Stimulated activated naive B cell treated with anti-CD40 and anti-IgM and Interleukin-4, amounts not matched to agents 10 μg/mL and 1 μg/mL and 100 μg/mL, for 72 hours (primary cell): Measurements from ENCODE around the gene LAIR2.
"Not testable (repeated sequence)": the region's sequence is repeated elsewhere in the genome, so short reads cannot be mapped to it uniquely, and the experiment has no call there.

ENCODE experiments used
- ATAC-seq, 2 donors: fragments of 150-1000 bp; cut with Tn5 transposase; replicated peaks; 2 replicates each; pipeline ENCODE4 v1.10.0; 2021; ENCODE audit warnings: moderate library complexity in 1 of 2
- DNase-seq: peaks from one replicate; pipeline ENCODE4 v3.0.0; 2021
- H3K27ac Mint-ChIP-seq: one replicate; pipeline ENCODE4 v1.8.0; 2022; ENCODE audit warnings: mild to moderate bottlenecking, mixed read lengths
- H3K27me3 Mint-ChIP-seq, 2 donors: one replicate each; pipeline ENCODE4 v1.8.0; 2022; ENCODE audit warnings: mixed read lengths in 2 of 2
- H3K36me3 Mint-ChIP-seq, 2 donors: one replicate each; pipeline ENCODE4 v1.8.0; 2022; ENCODE audit warnings: mixed read lengths in 2 of 2, mild to moderate bottlenecking in 1 of 2
- H3K4me1 Mint-ChIP-seq, 2 donors: one replicate each; pipeline ENCODE4 v1.8.0; 2022; ENCODE audit warnings: mixed read lengths in 2 of 2, mild to moderate bottlenecking in 1 of 2
- H3K4me3 Mint-ChIP-seq, 2 donors: one replicate each; pipeline ENCODE4 v1.8.0; 2022; ENCODE audit warnings: mild to moderate bottlenecking in 2 of 2, mixed read lengths in 2 of 2, moderate library complexity in 1 of 2
- H3K9me3 Mint-ChIP-seq, 2 donors: one replicate each; pipeline ENCODE4 v1.8.0; 2022; ENCODE audit warnings: mixed read lengths in 2 of 2, mild to moderate bottlenecking in 1 of 2

LAIR2 gene

DNA sequence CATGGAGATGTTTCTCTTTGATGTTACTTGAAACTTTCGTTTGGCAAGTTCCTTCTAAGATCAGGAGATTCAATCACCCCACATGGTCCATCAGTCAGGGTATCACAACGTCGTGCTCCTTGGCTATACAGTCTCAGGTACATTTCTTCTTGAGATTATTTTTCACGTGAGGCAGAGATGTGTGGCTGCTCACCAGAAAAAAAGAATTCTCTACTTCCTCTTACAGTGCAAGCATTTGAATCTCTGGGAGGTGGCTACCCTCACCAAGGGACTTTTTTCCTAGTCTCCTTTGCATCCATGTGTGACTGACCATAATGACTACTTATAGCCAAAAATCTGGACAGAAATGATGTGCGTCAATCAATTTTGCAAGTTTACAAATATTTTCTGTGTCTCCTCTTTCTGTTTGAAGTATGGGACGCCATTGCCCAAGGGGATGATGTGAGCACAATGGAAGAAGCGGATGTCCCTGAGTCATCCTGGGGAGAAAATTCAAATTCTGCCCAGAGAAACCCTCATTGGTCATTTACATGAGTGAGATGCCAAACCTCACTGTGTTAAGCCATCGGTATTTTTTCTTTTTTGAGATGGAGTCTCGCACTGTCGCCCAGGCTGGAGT is 8.6 kb upstream of the LAIR2 start:
- H3K27me3 Mint-ChIP-seq = peaks cover 36 to 57% of the 10 kb centered on the region in 2 donors
- H3K27ac Mint-ChIP-seq = no peak overlapping the region
- peaks cover 18 to 20% of the 10 kb centered on the region in 2 donors for H3K4me1 Mint-ChIP-seq
- H3K9me3 Mint-ChIP-seq = peaks cover 0 to 1% of the 10 kb centered on the region in 2 donors
- ATAC-seq = peak; percentile 55 to 56
- no peak for DNase-seq
- no peaks in the 10 kb centered on the region for H3K36me3 Mint-ChIP-seq
- no peak overlapping the region for H3K4me3 Mint-ChIP-seq

DNA sequence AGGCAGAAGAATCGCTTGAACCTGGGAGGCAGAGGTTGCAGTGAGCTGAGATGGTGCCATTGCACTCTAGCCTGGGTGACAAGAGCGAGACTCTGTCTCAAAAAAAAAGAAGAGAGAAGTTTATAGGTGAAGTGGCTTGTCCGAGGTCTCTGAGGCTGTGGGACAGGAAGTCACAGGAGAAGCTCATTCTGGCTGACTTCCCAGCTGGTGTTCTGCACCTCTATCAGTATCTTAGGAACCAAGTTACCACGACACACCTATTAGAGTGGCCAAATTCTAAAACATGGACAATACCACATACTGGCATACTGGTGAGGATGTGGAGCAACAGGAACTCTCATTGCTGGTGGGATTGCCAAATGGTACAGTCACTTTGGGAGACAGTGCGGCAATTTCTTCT is 7.3 kb upstream of the LAIR2 start:
- not testable (repeated sequence) for DNase-seq, H3K36me3 Mint-ChIP-seq, H3K27ac Mint-ChIP-seq, ATAC-seq, H3K9me3 Mint-ChIP-seq, H3K4me3 Mint-ChIP-seq
- Mint-ChIP-seq H3K27me3 (peaks cover 33 to 53% of the 10 kb centered on the region in 2 donors), H3K4me1 (peaks cover 18 to 20% of the 10 kb centered on the region in 2 donors)

DNA sequence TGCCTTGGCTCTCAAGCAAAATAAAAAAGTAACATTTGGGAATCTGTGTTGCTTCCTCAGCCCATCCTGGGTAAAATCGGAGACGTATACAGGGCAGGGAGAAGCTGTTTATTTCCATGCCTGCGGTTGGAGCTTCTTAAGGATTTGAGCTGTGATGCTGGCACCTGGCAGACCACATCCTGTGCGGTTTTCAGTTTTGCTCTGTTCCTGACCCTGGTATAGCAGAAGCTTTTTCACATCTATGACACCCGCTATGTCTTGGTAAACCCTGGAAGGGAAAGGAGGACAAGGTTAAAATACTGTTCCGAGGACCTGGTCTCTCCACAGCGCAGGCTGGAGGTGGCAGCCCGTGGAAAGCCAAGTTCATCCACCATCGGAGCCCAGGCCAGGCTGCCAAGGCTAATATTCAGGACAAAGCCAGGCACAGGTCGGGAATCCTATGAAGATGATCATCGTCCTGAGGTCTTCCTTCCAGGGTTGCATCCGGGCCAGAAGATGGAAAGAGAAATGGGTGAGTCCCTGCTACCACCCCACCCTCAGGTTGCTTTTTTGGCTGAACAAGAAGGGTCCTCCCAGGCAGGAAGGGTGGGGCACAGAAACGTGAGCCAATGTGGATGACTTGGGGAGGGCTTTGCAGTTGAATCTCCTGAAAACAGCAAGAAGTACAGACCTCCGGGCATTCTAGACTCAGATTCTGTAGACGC is 4.7 kb upstream of the LAIR2 start:
- H3K9me3 Mint-ChIP-seq, DNase-seq, H3K27ac Mint-ChIP-seq, H3K4me3 Mint-ChIP-seq, H3K4me1 Mint-ChIP-seq, H3K36me3 Mint-ChIP-seq: not testable (repeated sequence)
- peak; percentile 63 to 75 for ATAC-seq
- peaks cover 23 to 44% of the 10 kb centered on the region in 2 donors for H3K27me3 Mint-ChIP-seq

DNA sequence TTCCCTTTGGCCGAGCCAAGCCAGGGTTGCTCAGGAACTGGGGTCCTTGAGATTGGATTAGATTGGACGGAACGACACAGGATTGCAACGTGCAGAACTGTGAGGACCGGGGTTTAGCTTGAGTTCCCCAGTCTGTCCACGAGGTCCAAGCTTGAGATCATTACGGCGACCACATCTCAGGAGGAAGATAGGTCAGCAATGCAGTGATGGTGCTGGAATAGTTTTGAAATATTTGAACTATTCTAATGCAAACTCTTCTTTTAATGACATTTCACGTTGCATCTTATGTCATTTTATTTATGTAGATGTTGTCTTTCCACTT is 4.2 kb upstream of the LAIR2 start:
- peak; percentile 23 to 62 for ATAC-seq
- H3K27ac Mint-ChIP-seq, H3K4me3 Mint-ChIP-seq, H3K36me3 Mint-ChIP-seq, H3K4me1 Mint-ChIP-seq, DNase-seq, H3K9me3 Mint-ChIP-seq: not testable (repeated sequence)
- peaks cover 19 to 39% of the 10 kb centered on the region in 2 donors for H3K27me3 Mint-ChIP-seq

DNA sequence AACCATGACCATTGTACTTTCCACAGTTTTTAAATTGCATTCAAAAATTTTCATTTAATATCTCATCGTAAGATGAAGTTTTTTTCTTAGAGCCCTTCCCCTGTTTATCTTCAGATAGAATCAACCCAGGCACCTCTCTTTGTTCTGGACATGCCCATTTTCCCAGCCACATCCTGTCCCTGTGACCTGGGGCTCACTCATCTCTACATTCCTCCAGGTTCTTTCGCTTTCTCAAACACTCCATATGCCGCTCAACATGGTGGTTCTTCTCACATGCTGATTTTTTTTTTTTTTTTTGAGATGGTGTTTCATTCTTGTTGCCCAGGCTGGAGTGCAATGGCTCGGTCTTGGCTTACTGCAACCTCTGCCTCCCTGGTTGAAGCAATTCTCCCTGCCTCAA is 2.9 kb downstream of the LAIR2 start:
- Mint-ChIP-seq H3K27me3 (peaks cover 30 to 50% of the 10 kb centered on the region in 2 donors), H3K4me1 (peaks cover 18 to 34% of the 10 kb centered on the region in 2 donors)
- not testable (repeated sequence) for DNase-seq, H3K36me3 Mint-ChIP-seq, H3K27ac Mint-ChIP-seq, H3K4me3 Mint-ChIP-seq, H3K9me3 Mint-ChIP-seq, ATAC-seq

DNA sequence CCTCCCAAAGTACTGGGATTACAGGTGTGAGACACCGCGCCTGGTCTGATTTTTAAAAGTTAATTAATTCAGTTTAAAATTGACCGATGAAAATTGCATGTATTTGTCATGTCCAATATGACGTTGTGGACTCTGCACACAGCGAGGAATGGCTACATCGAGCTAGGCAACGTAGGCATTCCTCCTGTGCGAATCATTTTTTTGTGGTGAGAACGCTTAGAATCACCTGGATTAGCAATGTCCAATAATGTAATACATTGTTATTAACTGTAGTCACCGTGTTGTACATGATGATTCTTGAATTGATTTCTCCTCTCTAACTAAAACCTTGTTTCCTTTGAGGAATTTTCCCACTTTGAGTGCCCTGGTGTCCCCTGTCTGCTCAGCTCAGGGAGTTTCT is 3.4 kb downstream of the LAIR2 start:
- peaks cover 18 to 34% of the 10 kb centered on the region in 2 donors for H3K4me1 Mint-ChIP-seq
- no peak overlapping the region for H3K4me3 Mint-ChIP-seq
- DNase-seq = no peak
- ATAC-seq = no peak
- no peak overlapping the region for H3K27ac Mint-ChIP-seq
- peaks cover 30 to 45% of the 10 kb centered on the region in 2 donors for H3K27me3 Mint-ChIP-seq
- peaks cover 2 to 8% of the 10 kb centered on the region in 2 donors for H3K9me3 Mint-ChIP-seq
- H3K36me3 Mint-ChIP-seq = peaks cover 2 to 4% of the 10 kb centered on the region in 2 donors

DNA sequence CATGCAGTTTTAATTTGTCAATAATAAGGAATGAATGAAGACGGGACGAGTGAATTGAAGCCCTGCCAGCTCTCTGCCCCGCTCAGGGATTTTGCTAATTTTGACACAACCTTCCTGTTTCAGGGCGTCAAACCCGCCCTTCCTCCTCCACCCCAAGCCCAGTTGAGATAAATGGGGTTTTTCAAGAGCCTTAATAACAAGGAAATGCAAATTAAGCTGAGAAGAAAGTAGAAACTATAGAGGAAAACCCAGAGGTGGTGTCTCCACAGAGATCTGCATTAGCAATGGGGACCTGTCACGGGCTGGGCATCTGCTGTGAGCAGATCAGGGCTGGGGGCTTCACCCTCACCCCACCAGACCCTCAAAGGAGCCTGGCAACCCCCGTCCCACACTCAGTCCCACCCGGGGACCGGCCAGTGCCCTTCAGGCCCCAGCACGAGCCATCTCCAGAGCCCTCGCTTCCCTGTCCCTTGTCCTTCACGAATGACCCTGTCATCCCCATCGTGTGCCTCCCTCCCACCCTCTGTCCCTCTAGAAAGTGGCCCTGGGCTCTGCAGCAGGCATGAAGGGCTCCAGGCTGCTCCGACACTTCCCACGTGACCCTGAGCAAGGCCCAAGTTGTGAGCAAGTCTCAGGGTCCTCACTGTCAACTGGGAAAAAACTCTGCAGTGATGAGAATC is 4.5 kb downstream of the LAIR2 start:
- H3K27ac Mint-ChIP-seq, DNase-seq, H3K36me3 Mint-ChIP-seq, H3K9me3 Mint-ChIP-seq, H3K4me3 Mint-ChIP-seq: not testable (repeated sequence)
- ATAC-seq = peak; percentile 73 to 81
- Mint-ChIP-seq H3K4me1 (peaks cover 18 to 34% of the 10 kb centered on the region in 2 donors), H3K27me3 (peaks cover 27 to 46% of the 10 kb centered on the region in 2 donors)

DNA sequence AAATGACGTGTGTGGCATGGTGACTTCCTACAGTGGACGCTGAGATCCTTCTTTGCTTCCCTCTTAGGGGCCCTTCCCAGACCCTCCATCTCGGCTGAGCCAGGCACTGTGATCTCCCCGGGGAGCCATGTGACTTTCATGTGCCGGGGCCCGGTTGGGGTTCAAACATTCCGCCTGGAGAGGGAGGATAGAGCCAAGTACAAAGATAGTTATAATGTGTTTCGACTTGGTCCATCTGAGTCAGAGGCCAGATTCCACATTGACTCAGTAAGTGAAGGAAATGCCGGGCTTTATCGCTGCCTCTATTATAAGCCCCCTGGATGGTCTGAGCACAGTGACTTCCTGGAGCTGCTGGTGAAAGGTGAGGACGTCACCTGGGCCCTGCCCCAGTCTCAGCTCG is 5.2 kb downstream of the LAIR2 start:
- H3K36me3 Mint-ChIP-seq = peaks cover 2 to 4% of the 10 kb centered on the region in 2 donors
- no peak for ATAC-seq
- no peak overlapping the region for H3K4me3 Mint-ChIP-seq

DNA sequence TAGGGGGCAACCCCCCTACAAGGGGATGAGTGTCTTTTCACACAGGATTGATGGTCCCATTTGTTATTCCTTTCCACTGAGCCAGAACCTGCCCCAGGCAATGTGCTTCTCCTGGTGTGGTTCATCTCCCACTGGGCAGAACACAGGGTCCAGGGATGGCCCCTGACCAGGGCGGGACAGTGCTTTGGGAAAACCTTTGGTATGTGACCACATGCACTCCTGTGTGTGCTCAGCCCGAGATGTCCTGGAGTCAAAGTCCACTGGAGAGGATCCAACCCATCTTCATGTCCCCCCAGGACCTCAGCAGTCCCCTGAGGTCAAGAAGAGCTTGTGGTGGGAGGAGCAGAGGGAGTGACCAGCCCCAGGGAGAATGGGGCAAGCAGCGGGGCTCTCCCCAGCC is 5.9 kb downstream of the LAIR2 start:
- not testable (repeated sequence) for H3K4me3 Mint-ChIP-seq, H3K9me3 Mint-ChIP-seq, ATAC-seq, H3K36me3 Mint-ChIP-seq, DNase-seq, H3K27ac Mint-ChIP-seq
- Mint-ChIP-seq H3K27me3 (peaks cover 31 to 59% of the 10 kb centered on the region in 2 donors), H3K4me1 (peaks cover 18 to 34% of the 10 kb centered on the region in 2 donors)

More for the DNA sequence above, 5.2 kb downstream of the LAIR2 start:
- Mint-ChIP-seq H3K4me1 (peaks cover 18 to 34% of the 10 kb centered on the region in 2 donors), H3K27me3 (peaks cover 28 to 53% of the 10 kb centered on the region in 2 donors), H3K27ac (no peak overlapping the region), H3K9me3 (peaks cover 2 to 8% of the 10 kb centered on the region in 2 donors)
- DNase-seq = no peak

DNA sequence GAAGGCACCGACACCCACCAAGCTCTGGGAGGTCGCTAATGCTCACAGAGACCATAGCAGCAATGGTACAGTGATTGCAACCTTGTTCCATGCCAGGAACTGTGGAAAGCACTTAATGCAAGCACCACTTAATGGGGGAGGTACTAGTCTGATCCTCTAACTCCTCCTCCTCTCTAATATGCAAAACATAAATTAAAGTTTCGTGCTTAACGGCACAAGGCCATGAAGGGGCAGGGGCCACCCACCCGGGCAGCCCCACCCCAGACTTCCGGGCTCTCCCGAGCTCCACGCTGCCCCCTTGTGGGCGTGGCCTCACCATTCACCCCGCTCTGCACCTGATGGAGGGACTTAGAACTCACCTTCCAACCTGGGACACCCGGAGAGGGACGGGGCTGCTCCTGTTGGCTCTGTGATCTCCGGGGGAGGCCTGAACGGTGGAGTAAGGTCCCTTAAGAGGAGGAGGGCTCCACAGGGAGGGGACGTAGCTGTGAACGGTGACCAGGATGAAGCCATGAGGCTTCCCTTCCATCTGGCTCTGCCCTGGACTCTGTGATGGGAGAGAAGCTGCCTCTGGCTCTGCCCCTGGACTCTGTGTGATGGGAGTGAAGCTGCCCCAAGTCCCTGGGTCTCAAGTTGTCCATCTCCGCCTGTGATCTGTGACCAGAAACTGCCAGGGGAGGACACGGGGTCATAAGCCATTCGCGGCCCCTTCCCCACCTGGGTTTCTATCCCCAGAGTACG is 6.7 kb downstream of the LAIR2 start:
- peaks cover 18 to 34% of the 10 kb centered on the region in 2 donors for H3K4me1 Mint-ChIP-seq
- ATAC-seq = peak; percentile 79 to 80
- H3K27me3 Mint-ChIP-seq = peaks cover 31 to 57% of the 10 kb centered on the region in 2 donors
- H3K27ac Mint-ChIP-seq, H3K4me3 Mint-ChIP-seq, DNase-seq, H3K36me3 Mint-ChIP-seq, H3K9me3 Mint-ChIP-seq: not testable (repeated sequence)

DNA sequence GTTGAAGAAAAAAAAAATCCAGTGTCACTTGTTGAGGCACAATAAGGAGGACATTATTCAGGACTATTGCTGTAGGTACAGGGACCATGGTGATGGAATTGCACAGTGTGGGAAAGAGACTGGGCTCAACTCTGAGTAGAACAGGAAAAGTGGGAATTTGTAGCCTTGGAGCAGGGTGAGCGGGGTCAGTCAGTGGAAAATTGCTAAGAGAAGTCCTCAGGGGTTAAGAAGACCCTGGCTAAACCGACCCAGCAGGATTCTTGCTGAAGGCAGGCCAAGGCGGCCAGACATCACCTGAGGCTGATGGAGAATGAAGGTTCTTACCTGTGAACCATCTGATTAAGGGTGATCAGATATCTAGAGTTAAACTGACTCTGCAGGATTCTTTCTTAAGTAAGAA is 12.5 kb downstream of the LAIR2 start:
- Mint-ChIP-seq H3K4me3 (no peak overlapping the region), H3K36me3 (peaks cover 0 to 2% of the 10 kb centered on the region in 2 donors), H3K9me3 (peaks cover 0 to 2% of the 10 kb centered on the region in 2 donors), H3K27ac (no peak overlapping the region), H3K4me1 (peaks cover 11 to 17% of the 10 kb centered on the region in 2 donors), H3K27me3 (peaks cover 42 to 51% of the 10 kb centered on the region in 2 donors)
- no peak for ATAC-seq
- DNase-seq = no peak

DNA sequence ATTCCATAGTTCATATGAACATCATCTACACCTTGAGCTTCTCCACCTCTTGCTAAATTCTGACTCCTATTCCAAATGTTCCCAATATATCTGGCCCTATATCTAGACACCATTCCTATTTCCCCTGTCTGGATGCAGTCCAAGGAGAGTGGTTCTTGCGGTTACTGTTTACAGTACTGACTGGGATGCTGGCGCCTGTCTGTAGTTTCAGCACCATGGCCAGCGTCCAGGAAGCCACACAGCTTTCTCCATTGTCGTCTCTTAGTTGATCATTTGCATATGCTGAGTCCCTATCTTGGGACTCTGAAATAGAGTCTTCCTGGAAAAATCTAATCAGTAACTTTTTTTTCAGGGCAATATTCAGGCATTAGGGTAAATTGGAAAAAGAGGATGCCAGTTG is 14.9 kb downstream of the LAIR2 start:
- peak; percentile 32 to 35 for ATAC-seq
- peak; percentile 29 for DNase-seq
- peaks cover 31 to 36% of the 10 kb centered on the region in 2 donors for H3K4me1 Mint-ChIP-seq
- H3K27ac Mint-ChIP-seq = no peak overlapping the region
- peaks cover 0 to 2% of the 10 kb centered on the region in 2 donors for H3K36me3 Mint-ChIP-seq
- H3K4me3 Mint-ChIP-seq = no peak overlapping the region
- peaks cover 48 to 56% of the 10 kb centered on the region in 2 donors for H3K27me3 Mint-ChIP-seq
- peaks cover 0 to 2% of the 10 kb centered on the region in 2 donors for H3K9me3 Mint-ChIP-seq

DNA sequence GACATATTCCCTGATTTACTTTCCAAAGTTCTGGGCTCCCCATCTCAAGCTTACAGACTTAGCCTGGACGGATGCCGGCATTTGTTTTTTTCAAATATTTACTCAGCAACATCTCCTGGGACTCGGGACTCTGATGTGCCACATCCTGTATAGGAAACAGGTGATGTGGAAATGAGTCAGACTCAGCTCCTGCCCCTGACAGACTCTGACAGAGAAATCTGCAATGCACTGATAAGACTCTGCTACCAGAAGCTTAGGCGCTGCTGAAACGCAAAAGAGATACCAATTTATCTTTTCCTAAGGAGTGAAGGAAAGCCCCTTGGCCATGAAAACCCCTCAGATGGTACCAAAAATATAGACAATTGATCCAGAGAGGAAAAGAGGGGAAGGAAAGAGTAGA is 16.2 kb downstream of the LAIR2 start:
- H3K9me3 Mint-ChIP-seq = peaks cover 0 to 2% of the 10 kb centered on the region in 2 donors
- peak; percentile 82 to 83 for ATAC-seq
- peaks cover 46 to 47% of the 10 kb centered on the region in 2 donors for H3K27me3 Mint-ChIP-seq
- no peak overlapping the region for H3K4me3 Mint-ChIP-seq
- H3K36me3 Mint-ChIP-seq = peaks cover 0 to 2% of the 10 kb centered on the region in 2 donors
- peak; percentile 35 for DNase-seq
- peaks cover 41 to 48% of the 10 kb centered on the region in 2 donors for H3K4me1 Mint-ChIP-seq
- H3K27ac Mint-ChIP-seq = peak overlapping the region; percentile 28
